H1 (cell line): ENCODE results near the gene SUMF1.

ENCODE experiments used
- POLR2A ChIP-seq, 2 experiments: IDR thresholded peaks; 1 replicate in 1 of 2; 2 replicates in 1 of 2; pipeline ENCODE4 v1.6.1; 2011; ENCODE audit warnings: low read depth in 2 of 2, low read length in 2 of 2, mild to moderate bottlenecking in 2 of 2; ENCODE audit errors: control extremely low read depth in 1 of 2
- TAF1 ChIP-seq: IDR thresholded peaks from 2 replicates; pipeline ENCODE4 v1.6.1; 2011; ENCODE audit warnings: mild to moderate bottlenecking, low read depth, low read length
- TF ChIP-seq, protein P1 (sequence below), 3 experiments: IDR thresholded peaks; 1 replicate in 2 of 3; 2 replicates in 1 of 3; pipeline versions ENCODE4 v1.5.1 to v1.6.1; 2011; ENCODE audit warnings: low read length in 3 of 3, mild to moderate bottlenecking in 3 of 3, inconsistent platforms in 2 of 3, low read depth in 1 of 3, moderate library complexity in 1 of 3; ENCODE audit not compliant: insufficient read depth in 1 of 3; ENCODE audit errors: control extremely low read depth in 1 of 3

DNA sequence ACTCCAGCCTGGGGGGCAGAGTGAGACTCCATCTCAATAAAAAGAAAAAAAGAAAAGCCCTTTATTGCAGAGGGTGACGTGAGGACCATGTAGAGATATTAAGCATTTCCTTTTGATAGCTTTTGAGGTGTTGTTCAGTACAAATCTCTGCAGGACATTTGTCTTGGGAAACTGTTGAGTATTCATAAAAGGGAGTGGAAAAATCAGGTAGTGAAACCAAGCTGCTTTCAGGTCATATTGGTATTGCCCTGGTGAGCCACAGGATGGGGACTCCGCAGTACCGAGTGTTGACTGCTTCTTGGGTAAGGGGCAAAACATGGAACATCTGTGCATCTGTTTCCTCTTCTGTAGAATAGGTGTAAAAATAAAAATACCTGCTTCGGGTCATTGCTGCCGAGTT lies 36.0 kb upstream of the SUMF1 start:
- TF ChIP-seq TAF1 (no peak), POLR2A (IDR thresholded peaks at IDR 0.05; ENCODE audit: control extremely low read depth in 1 of 2, low read depth in 2 of 2, low read length in 2 of 2) (no peak)
- TF ChIP-seq, protein P1, sequence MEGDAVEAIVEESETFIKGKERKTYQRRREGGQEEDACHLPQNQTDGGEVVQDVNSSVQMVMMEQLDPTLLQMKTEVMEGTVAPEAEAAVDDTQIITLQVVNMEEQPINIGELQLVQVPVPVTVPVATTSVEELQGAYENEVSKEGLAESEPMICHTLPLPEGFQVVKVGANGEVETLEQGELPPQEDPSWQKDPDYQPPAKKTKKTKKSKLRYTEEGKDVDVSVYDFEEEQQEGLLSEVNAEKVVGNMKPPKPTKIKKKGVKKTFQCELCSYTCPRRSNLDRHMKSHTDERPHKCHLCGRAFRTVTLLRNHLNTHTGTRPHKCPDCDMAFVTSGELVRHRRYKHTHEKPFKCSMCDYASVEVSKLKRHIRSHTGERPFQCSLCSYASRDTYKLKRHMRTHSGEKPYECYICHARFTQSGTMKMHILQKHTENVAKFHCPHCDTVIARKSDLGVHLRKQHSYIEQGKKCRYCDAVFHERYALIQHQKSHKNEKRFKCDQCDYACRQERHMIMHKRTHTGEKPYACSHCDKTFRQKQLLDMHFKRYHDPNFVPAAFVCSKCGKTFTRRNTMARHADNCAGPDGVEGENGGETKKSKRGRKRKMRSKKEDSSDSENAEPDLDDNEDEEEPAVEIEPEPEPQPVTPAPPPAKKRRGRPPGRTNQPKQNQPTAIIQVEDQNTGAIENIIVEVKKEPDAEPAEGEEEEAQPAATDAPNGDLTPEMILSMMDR (IDR thresholded peaks at IDR 0.05; ENCODE audit: control extremely low read depth in 1 of 3, insufficient read depth in 1 of 3, low read depth in 1 of 3, low read length in 3 of 3): no peak
